Measurements from ENCODE around the gene RAB3GAP1.

The RAB3GAP1 gene

GRCh38 chr2:135124924-135125886 is 73.1 kb downstream of the RAB3GAP1 start:
- no peak overlapping the region for H3K4me2 ChIP-seq
- H3K79me2 ChIP-seq (ENCODE audit: insufficient read depth, low read depth), result no peaks in the 10 kb centered on the region
- H3K27me3 ChIP-seq (ENCODE audit: insufficient read depth, low read depth), result no peaks in the 10 kb centered on the region
- H3K4me3 ChIP-seq (IDR thresholded peaks at IDR 0.05; ENCODE audit: insufficient read depth, low read depth, low read length), result no peak overlapping the region
- H3K36me3 ChIP-seq (ENCODE audit: insufficient read depth), result no peaks in the 10 kb centered on the region
- H4K20me1 ChIP-seq (ENCODE audit: insufficient read depth), result no peaks in the 10 kb centered on the region
- H3K27ac ChIP-seq, result no peak overlapping the region
- H3K4me1 ChIP-seq (ENCODE audit: low read depth, poor library complexity, severe bottlenecking), result no peaks in the 10 kb centered on the region
- no peak overlapping the region for H2AFZ ChIP-seq (ENCODE audit: low read depth)
- no peak overlapping the region for H3K9ac ChIP-seq
- no peak for TF ChIP-seq CTCF (conservative IDR thresholded peaks at IDR 0.05; ENCODE audit: low read depth, low read length)

GRCh38 chr2:135125940-135126339 is 73.8 kb downstream of the RAB3GAP1 start:
- H3K9ac ChIP-seq, result no peak overlapping the region
- H3K36me3 ChIP-seq (ENCODE audit: insufficient read depth), result no peaks in the 10 kb centered on the region
- no peaks in the 10 kb centered on the region for H3K27me3 ChIP-seq (ENCODE audit: insufficient read depth, low read depth)
- H3K4me1 ChIP-seq (ENCODE audit: low read depth, poor library complexity, severe bottlenecking), result no peaks in the 10 kb centered on the region
- H4K20me1 ChIP-seq (ENCODE audit: insufficient read depth), result no peaks in the 10 kb centered on the region
- H3K4me3 ChIP-seq (IDR thresholded peaks at IDR 0.05; ENCODE audit: insufficient read depth, low read depth, low read length), result no peak overlapping the region
- H3K27ac ChIP-seq, result no peak overlapping the region
- no peak overlapping the region for H3K4me2 ChIP-seq
- no peaks in the 10 kb centered on the region for H3K79me2 ChIP-seq (ENCODE audit: insufficient read depth, low read depth)
- no peak overlapping the region for H2AFZ ChIP-seq (ENCODE audit: low read depth)
- TF ChIP-seq CTCF (conservative IDR thresholded peaks at IDR 0.05; ENCODE audit: low read depth, low read length), result no peak

- H3K4me2 ChIP-seq, result no peak overlapping the region
- no peaks in the 10 kb centered on the region for H3K27me3 ChIP-seq (ENCODE audit: insufficient read depth, low read depth)
- no peaks in the 10 kb centered on the region for H3K36me3 ChIP-seq (ENCODE audit: insufficient read depth)
- no peak overlapping the region for H3K4me3 ChIP-seq (IDR thresholded peaks at IDR 0.05; ENCODE audit: insufficient read depth, low read depth, low read length)
- H3K27ac ChIP-seq, result no peak overlapping the region
- no peaks in the 10 kb centered on the region for H4K20me1 ChIP-seq (ENCODE audit: insufficient read depth)
- H2AFZ ChIP-seq (ENCODE audit: low read depth), result no peak overlapping the region
- H3K79me2 ChIP-seq (ENCODE audit: insufficient read depth, low read depth), result no peaks in the 10 kb centered on the region
- H3K9ac ChIP-seq, result no peak overlapping the region
- no peak for TF ChIP-seq CTCF (conservative IDR thresholded peaks at IDR 0.05; ENCODE audit: low read depth, low read length)
- no peaks in the 10 kb centered on the region for H3K4me1 ChIP-seq (ENCODE audit: low read depth, poor library complexity, severe bottlenecking)
Observed at GRCh38 chr2:135130751-135131150, 78.7 kb downstream of the RAB3GAP1 start.

GRCh38 chr2:135132314-135132713 is 80.2 kb downstream of the RAB3GAP1 start:
- H3K27me3 ChIP-seq (ENCODE audit: insufficient read depth, low read depth), result no peaks in the 10 kb centered on the region
- no peak overlapping the region for H2AFZ ChIP-seq (ENCODE audit: low read depth)
- H3K4me3 ChIP-seq (IDR thresholded peaks at IDR 0.05; ENCODE audit: insufficient read depth, low read depth, low read length), result no peak overlapping the region
- H3K4me2 ChIP-seq, result no peak overlapping the region
- no peaks in the 10 kb centered on the region for H4K20me1 ChIP-seq (ENCODE audit: insufficient read depth)
- H3K4me1 ChIP-seq (ENCODE audit: low read depth, poor library complexity, severe bottlenecking), result no peaks in the 10 kb centered on the region
- no peak overlapping the region for H3K9ac ChIP-seq
- no peaks in the 10 kb centered on the region for H3K79me2 ChIP-seq (ENCODE audit: insufficient read depth, low read depth)
- H3K27ac ChIP-seq, result no peak overlapping the region
- H3K36me3 ChIP-seq (ENCODE audit: insufficient read depth), result no peaks in the 10 kb centered on the region
- TF ChIP-seq CTCF (conservative IDR thresholded peaks at IDR 0.05; ENCODE audit: low read depth, low read length), result no peak
